Measurements from ENCODE around the gene L1TD1. TPM values are rescaled to one million over a fixed set of nuclear protein-coding genes. Genes with fewer than 3 reads are reported as not detected.

The L1TD1 gene
- total RNA-seq, 6 experiments from 2014 or later = not detected

DNA sequence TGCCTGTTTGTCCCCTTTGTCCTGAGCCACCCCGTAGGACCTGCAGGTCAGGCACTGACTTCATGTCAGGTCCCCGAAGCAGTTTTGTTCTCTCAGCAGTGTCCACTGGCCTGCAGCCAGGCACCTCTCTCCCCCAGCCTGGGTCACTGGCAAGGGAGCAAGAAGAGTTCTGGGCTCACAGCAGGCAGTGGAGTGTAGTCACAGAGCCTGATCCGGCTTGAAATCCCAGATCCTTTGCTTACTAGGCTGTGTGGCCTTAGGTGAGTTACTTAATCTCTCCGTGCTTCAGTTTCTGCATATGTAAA lies 34.2 kb downstream of the L1TD1 start:
- Mint-ChIP-seq H3K4me3 (no peak overlapping the region), H3K36me3 (ENCODE audit: low read depth) (peaks cover 11% of the 10 kb centered on the region; the same call in 1 of the 2 replicates), H3K4me1 (ENCODE audit: low read depth) (peaks cover 19% of the 10 kb centered on the region; the same call in 1 of the 2 replicates), H3K27ac (no peak overlapping the region), H3K27me3 (ENCODE audit: insufficient read depth) (no peaks in the 10 kb centered on the region; the same call in 1 of the 2 replicates), H3K9me3 (peaks cover 38% of the 10 kb centered on the region)
- DNase-seq = no peak
- TF ChIP-seq, protein P1, sequence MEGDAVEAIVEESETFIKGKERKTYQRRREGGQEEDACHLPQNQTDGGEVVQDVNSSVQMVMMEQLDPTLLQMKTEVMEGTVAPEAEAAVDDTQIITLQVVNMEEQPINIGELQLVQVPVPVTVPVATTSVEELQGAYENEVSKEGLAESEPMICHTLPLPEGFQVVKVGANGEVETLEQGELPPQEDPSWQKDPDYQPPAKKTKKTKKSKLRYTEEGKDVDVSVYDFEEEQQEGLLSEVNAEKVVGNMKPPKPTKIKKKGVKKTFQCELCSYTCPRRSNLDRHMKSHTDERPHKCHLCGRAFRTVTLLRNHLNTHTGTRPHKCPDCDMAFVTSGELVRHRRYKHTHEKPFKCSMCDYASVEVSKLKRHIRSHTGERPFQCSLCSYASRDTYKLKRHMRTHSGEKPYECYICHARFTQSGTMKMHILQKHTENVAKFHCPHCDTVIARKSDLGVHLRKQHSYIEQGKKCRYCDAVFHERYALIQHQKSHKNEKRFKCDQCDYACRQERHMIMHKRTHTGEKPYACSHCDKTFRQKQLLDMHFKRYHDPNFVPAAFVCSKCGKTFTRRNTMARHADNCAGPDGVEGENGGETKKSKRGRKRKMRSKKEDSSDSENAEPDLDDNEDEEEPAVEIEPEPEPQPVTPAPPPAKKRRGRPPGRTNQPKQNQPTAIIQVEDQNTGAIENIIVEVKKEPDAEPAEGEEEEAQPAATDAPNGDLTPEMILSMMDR (IDR thresholded peaks at IDR 0.05) = no peak

DNA sequence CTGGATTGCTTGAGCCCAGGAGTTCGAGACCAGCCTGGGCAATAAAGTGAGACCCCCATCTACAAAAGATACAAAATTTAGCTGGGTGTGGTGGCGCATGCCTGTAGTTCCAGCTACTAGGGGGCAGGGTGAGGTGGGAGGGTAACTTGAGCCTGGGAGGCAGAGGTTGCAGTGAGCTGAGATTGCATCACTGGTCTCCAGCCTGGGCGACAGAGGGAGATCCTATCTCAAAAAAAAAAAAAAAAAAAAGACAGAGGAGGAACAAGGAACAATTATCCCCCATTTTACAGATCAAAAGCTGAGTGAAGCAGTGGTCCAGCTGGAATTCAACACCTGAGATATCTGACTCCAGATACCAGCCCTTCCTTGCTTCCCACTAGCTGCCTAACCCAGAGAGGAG lies 34.8 kb downstream of the L1TD1 start:
- Mint-ChIP-seq H3K4me1 (ENCODE audit: low read depth) (peaks cover 22% of the 10 kb centered on the region; the same call in 1 of the 2 replicates), H3K9me3 (peaks cover 35% of the 10 kb centered on the region), H3K4me3 (no peak overlapping the region), H3K27me3 (ENCODE audit: insufficient read depth) (no peaks in the 10 kb centered on the region; the same call in 1 of the 2 replicates), H3K36me3 (ENCODE audit: low read depth) (peaks cover 11% of the 10 kb centered on the region; the same call in 1 of the 2 replicates), H3K27ac (no peak overlapping the region)
- DNase-seq = no peak
- TF ChIP-seq, protein P1 (IDR thresholded peaks at IDR 0.05) = no peak

DNA sequence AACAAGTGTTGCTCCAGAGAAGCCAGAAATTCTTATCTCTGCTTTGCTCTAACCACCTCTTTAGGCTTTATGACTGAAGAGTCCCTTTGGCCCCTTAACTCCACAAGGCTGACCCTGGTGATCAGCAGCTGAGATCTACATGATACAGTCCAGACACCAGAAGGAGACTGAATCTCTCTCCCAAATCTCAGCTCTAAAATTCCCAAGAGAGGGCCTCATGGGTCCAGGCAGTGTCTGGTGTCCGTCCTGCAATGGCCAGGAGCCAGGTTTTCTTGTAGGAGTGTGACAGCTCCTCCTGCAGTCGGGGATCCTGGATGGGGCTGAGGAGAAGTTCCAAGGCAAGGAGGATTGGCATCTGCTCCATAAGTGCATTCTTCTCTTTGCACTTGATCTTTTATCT lies 35.3 kb downstream of the L1TD1 start:
- no peak overlapping the region for H3K4me3 Mint-ChIP-seq
- H3K9me3 Mint-ChIP-seq = peaks cover 35% of the 10 kb centered on the region
- DNase-seq = no peak
- H3K27ac Mint-ChIP-seq = no peak overlapping the region
- peaks cover 26% of the 10 kb centered on the region; the same call in 1 of the 2 replicates for H3K4me1 Mint-ChIP-seq (ENCODE audit: low read depth)
- peaks cover 11% of the 10 kb centered on the region; the same call in 1 of the 2 replicates for H3K36me3 Mint-ChIP-seq (ENCODE audit: low read depth)
- TF ChIP-seq, protein P1 (IDR thresholded peaks at IDR 0.05) = no peak
- no peaks in the 10 kb centered on the region; the same call in 1 of the 2 replicates for H3K27me3 Mint-ChIP-seq (ENCODE audit: insufficient read depth)

DNA sequence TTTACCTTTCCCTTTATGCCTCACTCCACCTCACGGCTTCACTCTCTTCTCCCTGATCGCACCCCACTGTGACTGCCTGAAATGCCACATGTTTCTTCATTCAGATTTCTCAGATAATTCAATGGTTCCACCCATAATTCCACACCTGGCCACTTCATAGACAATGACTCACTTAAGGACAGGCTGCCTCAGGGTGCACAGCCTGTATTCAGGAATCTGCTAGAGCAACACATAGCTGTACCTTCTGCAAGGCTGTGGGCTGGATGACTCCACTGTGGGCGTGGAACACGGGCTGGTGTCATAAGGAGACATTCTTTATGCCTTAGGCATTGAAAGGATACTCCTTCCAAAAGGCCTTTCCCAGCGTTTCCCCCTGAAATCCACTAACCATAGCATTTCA lies 36.1 kb downstream of the L1TD1 start:
- DNase-seq = peak; percentile 88
- TF ChIP-seq, protein P1 (IDR thresholded peaks at IDR 0.05) = no peak
- peak overlapping the region; percentile 12; the same call in 1 of the 2 replicates for H3K4me3 Mint-ChIP-seq
- no peaks in the 10 kb centered on the region; the same call in 1 of the 2 replicates for H3K27me3 Mint-ChIP-seq (ENCODE audit: insufficient read depth)
- H3K36me3 Mint-ChIP-seq (ENCODE audit: low read depth) = peaks cover 11% of the 10 kb centered on the region; the same call in 1 of the 2 replicates
- peak overlapping the region; percentile 21; the same call in 1 of the 2 replicates for H3K27ac Mint-ChIP-seq
- peaks cover 32% of the 10 kb centered on the region; the same call in 1 of the 2 replicates for H3K4me1 Mint-ChIP-seq (ENCODE audit: low read depth)
- peaks cover 35% of the 10 kb centered on the region for H3K9me3 Mint-ChIP-seq

DNA sequence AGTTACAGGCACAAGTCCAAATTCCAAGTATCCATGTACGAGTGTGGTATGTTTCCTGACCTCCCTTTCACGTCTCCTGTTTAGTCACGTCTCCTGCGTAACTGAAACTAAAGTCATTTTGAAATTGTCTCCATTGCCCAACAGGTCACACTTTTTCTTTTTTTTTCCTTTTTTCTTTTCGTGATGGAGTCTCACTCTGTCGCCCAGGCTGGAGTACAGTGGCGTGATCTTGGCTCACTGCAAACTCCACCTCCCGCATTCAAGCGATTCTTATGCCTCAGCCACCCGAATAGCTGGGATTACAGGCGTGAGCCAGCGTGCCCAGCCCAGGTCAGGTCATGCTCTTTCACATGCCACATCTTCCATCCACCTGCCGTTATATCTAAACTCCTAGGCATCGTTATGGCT lies 38.2 kb downstream of the L1TD1 start:
- no peak overlapping the region for H3K27ac Mint-ChIP-seq

More for the DNA sequence above, 38.2 kb downstream of the L1TD1 start:
- no peak for DNase-seq
- Mint-ChIP-seq H3K36me3 (ENCODE audit: low read depth) (peaks cover 6% of the 10 kb centered on the region; the same call in 1 of the 2 replicates), H3K9me3 (peaks cover 28% of the 10 kb centered on the region), H3K27me3 (ENCODE audit: insufficient read depth) (peaks cover 2% of the 10 kb centered on the region; the same call in 1 of the 2 replicates), H3K4me1 (ENCODE audit: low read depth) (peaks cover 47% of the 10 kb centered on the region; the same call in 1 of the 2 replicates), H3K4me3 (no peak overlapping the region)
- TF ChIP-seq, protein P1 (IDR thresholded peaks at IDR 0.05) = no peak
